NCI-H69 (cell line): Measurements from ENCODE around the gene LDB3.
A peak's percentile ranks its signal among the peaks of the same experiment; 100 is the strongest.
"Not testable (repeated sequence)": the region's sequence is repeated elsewhere in the genome, so short reads cannot be mapped to it uniquely, and the experiment has no call there.

Experiments
- DNase-seq: peaks from one replicate; lab custom pipeline; 2025; lab: John Stamatoyannopoulos, UW

LDB3 gene, protein sequence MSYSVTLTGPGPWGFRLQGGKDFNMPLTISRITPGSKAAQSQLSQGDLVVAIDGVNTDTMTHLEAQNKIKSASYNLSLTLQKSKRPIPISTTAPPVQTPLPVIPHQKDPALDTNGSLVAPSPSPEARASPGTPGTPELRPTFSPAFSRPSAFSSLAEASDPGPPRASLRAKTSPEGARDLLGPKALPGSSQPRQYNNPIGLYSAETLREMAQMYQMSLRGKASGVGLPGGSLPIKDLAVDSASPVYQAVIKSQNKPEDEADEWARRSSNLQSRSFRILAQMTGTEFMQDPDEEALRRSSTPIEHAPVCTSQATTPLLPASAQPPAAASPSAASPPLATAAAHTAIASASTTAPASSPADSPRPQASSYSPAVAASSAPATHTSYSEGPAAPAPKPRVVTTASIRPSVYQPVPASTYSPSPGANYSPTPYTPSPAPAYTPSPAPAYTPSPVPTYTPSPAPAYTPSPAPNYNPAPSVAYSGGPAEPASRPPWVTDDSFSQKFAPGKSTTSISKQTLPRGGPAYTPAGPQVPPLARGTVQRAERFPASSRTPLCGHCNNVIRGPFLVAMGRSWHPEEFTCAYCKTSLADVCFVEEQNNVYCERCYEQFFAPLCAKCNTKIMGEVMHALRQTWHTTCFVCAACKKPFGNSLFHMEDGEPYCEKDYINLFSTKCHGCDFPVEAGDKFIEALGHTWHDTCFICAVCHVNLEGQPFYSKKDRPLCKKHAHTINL

DNA sequence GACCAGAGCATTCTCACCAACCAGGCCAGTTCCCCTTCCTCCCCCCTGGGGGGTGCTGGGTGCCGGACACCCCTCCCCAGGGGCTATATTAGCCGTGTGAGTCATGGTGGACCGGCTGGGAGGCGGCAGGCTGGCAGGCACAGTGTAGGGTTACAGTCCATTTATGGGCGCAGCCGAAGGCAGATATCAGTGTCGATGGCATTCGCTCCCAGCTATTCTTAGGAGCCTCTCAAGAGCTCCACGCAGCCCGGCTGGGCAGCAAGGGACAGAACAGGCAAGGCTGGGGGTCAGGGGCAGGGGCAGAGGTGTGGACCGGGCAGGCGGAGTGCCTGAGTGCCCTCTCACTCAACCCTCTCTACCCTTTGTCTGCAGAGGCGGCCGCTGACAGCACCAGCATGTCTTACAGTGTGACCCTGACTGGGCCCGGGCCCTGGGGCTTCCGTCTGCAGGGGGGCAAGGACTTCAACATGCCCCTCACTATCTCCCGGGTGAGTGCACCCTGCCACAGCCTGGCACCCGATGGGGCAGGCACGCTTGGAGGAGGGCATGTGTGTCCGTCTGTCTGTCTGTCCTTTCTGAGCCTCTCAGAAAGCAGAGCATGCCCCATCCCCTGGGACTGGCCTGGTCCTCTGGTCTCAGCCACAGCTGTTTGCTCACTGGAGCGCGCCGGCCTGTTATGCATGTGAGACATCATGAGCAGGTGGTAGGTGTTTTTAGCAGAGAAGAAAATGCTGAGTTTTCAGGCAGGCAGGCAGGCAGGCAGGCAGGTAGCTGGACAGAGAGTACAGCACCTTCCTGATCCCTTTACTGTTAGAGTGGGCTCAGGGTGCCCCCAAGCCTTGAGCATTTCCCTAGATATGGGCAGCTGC, at the start of gene LDB3:
LDB3 (plus strand) TSS at position 215 of the 869 bp plus-strand sequence; CDS start at position 396, 181 bp downstream.
- peak; percentile 86 for DNase-seq

DNA sequence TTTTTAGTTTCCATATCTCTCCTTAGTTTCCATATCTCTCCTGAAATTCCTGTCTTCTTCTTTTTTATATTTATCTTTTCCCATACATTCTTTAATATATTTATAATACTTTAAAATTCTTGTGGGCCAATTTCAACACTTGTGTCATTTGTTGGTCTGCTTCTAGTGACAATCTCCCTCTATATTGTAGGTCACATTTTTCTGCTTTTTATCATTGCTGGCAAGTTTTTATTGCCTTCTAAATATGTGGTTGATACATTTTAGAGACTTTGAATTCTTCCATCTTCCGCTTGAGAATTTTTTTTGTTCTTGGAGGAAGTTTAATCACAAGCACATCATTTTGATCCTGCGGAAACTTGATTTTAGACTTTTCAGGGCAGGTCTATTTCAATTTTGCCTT, 40.0 kb upstream of the LDB3 start:
- DNase-seq, result no peak

DNA sequence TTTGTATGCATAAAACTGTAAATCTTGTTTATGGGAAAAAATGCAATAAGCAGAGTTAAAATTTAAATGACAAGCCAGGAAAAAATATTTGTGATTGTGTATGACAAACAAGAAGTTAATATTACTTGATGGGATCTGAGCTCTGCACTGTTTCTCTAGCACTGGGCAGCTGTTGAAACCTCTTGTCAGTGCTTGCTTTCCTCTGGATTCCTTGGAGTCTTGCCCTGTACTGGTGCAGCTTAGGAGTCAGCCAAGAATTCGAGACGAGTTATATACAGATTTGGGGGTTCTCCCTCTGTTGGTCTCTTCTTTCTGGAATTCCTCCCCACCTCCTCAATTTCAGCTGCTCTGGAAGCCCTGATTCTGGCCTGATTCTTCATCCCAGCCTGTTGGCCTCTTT, 38.2 kb upstream of the LDB3 start:
- no peak for DNase-seq

DNA sequence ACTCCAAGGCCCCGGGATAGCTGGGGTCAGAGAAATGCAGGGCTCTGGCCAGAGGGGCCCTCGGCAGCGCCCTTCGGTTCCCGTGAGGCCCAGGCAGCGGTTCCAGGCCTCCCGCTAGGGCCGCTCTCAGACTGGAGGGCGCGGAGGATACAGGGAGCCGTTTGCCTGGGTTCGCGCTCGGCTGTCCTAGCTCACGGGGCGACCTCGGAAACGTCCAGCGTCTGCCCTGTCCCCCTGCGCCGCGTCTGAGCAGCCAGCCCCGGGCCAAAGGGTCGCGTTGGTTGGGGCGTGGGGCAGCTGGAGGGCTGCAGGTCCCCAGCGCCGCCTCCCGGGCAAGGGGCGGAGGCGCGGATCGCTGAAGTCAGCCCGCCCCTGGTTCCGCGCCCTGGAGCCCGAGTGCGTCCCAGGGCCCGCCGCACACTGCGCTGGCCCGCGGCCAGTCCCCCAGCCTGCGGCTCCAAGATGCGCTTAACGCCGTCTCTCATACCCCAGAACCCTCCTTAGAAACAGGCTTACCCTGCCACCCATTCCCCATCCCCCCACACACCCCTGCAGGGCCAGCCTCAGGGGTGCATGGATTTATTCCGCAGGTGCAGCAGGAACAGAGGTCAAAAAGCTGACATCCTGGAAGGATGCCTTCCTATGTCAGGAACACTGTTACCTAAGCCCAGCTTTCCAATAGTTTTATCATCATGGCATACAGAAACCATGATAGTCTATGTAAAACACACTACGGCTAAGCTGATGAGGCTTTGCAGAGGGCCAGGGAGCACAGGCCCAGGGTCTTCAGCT, 36.1 kb upstream of the LDB3 start:
- peak; percentile 61 for DNase-seq

DNA sequence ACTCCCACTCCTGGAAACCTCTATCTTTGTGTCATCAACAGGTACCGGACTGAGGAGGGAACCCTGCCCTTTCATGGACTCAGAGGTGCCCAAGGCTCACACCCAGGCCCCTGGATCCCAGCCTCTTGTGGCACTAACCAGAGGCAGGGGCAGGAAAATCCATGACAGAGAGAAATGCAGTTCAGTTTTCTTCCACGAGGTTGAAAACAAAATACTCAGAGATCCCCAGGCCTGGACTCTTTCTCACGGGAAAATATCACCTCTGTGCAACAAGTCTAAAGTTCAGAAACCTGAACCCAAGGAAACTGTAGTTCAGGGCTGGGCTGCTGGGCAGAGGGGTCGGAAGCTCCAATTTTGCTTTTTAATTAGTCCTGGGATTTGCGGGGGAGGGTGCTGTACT, 35.4 kb upstream of the LDB3 start:
- no peak for DNase-seq

DNA sequence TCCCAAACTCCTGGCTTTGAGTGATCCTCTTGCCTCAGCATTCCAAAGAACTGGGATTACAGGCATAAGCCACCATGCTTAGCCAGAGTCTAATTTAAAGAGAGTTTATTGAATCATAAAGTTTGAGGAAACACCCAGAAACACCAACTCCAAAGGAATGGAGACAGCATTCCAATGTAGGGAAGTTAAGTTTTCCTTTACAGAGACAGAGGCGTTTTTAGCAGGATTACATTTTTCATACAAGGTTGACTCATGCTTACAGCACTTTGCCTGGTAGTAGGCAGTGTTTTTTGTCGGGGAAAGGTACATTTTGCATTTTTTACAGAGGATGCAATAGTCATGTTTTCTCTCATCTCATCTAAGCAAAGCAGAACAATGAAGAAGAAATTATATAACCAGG, 32.9 kb upstream of the LDB3 start:
- no peak for DNase-seq

DNA sequence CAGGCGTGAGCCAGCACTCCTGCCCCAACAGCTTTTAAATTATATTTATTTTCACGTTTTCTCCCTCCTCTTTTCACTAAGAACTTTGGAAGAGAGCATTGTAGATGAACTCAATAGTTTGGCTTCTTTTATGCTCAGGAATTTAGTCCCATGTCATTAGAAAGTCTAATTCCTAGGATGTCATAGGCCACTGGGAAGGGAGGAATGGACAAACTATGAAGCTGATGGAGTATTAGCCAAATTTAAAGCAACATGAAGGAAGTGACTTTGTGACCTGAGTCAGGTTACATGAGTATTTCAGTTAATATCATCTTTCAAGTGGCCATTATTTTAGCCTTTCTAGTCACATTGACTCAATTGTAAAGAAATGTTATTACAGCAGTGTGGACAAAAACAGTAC, 32.0 kb upstream of the LDB3 start:
- no peak for DNase-seq

DNA sequence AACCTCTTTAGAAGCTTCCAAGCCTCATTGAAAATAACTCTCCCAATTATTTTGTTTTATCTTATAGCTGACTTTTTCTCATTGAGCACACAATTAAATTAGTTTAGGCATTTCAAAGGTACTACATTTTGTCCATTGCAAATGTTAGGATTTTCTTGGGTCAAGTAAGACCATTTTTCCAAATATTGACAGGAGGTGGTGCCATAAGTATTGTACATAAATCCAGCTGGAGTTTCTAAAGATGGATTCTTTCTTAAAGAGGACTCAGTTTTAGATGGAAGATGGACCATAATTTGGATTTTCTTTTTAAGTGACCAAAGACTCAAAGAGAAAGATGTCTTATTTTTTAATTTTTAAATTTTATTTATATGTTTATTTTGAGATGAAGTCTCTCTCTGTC, 26.3 kb upstream of the LDB3 start:
- DNase-seq, result peak; percentile 3

DNA sequence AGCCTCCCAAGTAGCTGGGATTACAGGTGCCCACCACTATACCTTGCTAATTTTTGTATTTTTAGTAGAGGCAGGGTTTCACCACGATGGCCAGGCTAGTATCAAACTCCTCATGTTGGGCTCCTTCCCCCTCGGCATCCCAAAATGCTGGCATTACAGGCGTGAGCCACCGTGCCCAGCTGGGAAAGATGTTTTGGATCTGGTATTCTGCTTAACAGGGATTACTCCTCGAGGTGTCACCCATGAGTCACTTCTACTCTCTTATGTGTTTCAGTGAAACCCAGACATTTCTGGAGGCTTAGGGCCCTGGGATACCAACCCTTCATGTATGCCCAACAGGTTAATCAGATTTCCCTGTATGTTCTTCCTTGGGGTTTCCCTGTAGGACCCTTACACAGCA, 25.8 kb upstream of the LDB3 start:
- peak; percentile 15 for DNase-seq

DNA sequence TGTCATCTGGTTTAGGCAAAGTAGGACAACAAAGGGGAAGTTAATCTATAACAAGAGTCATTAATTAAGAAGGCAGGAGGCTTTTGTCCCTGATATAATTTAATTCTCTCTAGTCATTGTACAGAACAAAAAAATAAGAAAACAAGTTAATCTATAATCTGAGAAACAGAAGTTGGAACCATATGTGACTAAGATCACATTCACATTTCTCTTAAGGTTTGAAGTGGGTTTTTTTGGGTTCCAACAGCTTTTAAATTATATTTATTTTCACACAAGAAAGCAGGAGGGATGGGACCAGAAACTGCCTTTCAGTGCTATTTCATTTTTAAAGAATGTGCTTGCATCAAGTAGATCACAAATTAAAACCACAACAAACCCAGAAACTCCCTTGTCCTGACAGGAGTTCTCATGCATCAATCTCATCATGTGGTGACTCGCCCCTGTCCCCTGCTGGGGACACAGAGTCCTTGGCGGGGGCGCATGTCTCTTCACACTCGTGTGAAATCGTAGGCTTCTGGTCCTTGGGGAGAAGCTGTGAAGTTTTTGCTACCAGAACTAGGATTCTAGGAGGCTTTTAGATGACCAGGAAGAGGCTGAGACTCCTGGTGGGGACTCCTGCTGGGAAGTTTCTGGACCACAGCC, 24.0 kb upstream of the LDB3 start:
- peak; percentile 30 for DNase-seq

DNA sequence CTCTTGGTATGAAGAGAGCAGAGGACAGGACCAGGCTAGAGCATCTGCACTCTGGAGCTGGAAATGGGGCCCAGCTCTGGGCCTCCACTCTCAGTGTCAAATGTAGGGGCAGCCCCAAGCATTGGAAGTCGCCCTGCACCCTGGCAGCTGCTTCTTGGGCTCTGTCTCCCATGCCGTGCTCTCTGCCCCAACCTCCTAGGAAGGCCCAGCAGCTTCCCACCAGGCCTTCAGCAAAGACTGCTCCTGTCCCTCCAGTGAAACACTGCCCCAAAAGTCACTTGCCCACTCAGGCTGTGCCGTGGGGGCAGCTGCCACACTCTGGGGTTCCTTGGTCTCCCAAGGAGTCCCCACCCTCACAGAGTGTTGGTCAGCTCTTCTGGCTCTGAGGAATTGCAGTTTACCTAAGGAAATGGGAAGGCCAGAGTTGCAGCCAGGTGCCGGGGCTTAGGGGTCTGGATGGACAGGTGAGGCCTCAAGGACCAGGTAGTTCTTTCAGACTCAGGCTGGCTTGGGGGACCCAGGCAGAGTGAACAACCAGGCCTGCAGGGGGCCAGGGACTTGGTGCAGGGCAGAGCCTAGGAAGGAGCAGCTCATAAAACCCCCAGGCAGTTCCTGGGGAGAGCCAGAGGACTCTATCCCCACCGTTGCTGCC, 23.4 kb upstream of the LDB3 start:
- DNase-seq, result no peak

DNA sequence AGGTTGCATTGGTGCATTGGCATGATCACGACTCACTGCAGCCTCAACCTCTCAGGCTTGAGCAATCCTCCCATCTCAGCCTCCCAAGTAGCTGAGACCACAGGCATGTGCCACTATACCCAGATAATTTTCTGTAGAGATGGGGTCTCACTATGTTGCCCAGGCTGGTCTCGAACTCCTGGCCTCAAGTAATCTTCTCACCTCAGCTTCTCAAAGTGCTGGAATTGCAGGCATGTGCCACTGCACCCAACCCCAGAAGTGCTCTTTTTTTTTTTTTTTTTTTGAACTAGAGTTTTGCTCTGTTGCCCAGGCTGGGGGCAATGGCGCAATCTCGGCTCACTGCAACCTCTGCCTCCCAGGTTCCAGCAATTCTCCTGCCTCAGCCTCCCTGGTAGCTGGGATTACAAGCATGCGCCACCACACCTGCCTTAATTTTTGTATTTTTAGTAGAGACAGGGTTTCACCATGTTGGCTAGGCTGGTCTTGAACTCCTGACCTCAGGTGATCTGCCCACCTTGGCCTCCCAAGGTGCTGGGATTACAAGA, 22.6 kb upstream of the LDB3 start:
- not testable (repeated sequence) for DNase-seq

DNA sequence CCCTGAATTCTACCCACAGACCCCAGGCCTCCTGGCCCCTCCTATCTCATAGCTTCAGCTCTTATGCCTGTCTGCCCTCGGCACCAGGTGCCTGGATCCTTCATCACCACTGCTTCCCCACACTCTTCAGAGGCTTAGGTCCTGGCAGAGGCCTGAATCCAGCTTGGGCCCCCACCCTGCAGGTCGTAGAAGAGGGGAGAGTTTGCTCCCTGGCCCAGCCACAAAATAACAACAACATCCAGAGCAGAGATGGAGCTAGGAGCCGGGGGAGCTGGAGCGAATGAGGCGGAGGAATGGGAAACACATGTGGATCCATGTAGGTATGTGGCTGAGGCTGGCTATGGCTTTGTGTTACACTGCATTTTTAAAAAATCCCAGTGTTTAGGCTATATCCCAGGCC, 21.8 kb upstream of the LDB3 start:
- no peak for DNase-seq

DNA sequence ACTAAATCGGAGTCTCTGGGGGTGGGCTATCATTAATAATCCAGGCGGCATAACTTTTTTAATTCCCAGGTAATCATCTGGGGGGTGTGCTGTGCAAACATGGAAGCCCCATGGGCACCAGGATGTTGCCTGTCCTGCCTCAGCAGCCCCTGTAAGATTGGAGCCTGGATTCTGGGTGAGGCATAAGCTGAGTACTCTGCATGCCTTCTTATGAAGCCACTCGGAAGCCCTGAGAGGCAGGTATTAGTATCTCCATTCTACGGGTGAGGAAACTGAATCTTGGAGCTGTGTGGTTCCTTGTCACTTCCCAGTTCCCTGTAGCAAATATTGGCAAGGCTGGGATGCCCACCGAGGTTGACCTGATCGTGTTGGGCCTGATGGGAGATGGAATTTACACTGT, 21.4 kb upstream of the LDB3 start:
- DNase-seq, result no peak

DNA sequence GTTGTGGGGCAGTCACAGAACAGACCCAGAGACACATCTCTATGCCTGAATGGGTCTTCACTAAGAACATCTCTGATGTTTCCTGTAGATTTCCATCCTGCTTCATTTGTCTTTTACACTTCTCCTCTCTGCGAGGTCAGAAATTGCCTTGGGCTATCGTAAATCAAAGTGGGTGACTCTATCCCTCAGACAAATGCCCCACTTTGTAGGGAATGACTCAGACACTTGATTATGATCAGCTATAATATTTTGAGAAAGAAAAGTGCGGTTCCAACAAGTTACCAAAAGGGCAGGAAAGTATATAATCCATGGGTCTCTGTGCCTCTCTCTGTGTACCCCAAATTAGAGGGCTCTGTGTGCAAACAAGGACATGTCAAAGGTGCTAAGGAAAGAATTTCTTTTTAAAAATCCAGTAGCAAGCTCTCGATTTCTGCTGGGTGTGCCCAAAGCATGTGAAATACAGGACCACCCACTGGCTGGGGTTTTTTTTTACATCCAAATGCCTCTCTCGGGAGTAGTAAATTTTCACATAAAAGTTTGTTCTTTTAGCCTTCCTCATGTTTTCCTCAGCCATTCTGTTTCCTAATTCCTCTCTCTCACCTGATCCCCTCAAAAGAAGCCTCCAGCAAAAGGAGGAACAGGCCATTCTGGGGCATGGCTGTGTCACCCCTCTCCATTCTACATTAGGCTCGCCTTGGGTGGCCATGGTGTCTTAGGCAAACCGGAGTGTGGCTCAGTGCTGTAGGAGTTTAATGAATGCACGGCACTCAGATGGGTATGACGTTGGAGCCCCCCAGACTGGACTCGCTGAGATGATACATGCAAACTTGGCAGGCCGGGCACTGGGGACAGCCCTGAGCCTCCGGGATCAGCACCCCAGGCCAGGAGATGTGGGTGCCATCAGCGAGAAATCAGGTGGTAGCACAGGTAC, 20.3 kb upstream of the LDB3 start:
- DNase-seq, result peak; percentile 76

DNA sequence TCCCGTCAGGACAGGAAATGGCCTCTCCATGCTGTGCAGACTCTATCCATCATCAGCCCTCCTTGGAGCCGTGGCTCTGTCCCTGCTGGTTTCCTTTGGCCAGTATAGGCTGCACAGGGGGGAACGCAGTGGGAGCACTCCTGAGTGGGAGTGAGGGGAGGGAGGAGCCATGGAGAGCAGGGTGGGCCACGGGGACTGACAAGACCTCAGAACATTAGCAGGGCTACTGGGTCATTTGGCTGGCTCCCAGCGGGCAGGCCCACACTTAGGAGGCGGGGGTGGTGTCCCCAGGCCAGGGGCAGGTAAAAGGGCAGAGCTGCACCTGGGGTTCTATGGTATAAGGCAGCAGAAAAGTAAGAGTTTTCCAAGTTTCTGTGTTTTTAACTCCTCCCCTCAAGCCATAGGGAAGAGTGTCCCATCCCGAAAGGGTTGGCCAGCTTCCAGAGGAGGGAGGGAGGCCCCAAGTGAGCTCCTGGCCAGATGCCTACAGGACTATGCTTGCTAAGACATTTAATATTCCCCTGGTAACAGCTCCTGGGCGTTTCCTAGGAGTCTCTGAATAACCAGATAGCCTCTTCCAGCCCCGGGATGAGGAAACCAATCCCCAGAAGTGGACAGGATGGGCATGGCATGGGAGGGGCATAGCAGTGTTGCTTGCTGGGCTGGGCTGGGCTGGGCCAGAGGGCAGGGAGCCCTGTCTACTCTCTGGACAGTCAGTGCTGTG, 19.4 kb upstream of the LDB3 start:
- DNase-seq, result peak; percentile 89

DNA sequence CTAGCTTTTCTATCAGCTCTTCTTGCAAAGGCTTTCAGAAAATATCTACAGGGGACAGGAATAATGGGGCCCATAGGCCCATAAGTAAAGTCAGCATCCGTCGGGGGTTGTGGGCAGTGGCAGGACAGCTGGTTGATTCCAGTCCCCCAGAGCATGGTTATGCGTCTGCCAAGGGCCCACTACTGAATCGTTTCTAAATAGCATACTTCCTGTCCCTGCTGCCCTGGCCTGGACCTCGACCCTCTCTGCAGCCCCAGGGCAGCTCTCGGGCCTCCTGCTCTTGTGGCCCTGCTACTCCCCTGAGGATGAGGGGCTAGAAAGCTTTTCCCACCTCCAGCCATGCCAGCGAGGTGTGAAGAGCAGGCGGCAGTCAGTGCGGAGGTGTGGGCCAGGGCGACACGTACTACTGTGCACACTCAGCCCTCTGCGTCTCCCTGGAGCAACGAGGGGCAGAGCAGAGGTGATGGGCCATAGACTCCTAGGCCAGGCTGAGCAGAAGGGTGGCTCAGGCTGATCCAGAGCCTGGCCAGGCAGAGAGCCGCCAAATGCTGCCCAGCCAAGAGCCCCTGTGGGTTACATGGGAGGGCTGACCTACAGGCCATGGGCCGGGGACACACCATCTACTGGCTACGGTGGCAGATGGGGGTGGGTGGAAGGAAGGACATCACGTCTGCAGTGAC, 18.7 kb upstream of the LDB3 start:
- DNase-seq, result no peak

DNA sequence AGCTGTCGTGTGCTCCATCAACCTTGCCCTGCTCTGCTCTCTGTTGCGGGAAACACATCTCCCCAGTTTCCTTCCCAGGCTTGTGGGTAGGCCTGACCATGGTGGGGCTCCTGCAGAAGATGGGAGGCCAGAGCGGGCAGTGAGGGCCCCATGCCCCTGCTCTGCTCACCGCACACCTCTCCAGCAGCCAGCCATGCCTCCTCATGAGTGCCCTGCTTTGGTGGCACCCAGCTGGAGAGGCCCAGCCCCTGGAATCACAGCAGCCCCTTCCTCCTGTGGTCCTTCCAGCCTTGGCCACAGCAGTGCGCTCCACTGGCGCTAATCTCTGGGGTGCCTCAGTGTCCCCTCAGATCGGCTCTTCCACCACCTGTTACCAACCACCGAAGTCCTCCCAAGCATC, 18.2 kb upstream of the LDB3 start:
- no peak for DNase-seq
